Liver (tissue), 9 donors: ENCODE results near the gene KDM5A. TPM values are rescaled to one million over a fixed set of nuclear protein-coding genes. Genes with fewer than 3 reads are reported as not detected.

Experiments used
- DNase-seq: peaks from one replicate; pipeline ENCODE4 v3.0.0-alpha.2; 2017; ENCODE audit warnings: low spot score
- H3K27ac ChIP-seq, 2 donors: one replicate each; pipeline ENCODE4 v1.7.0; 2013; ENCODE audit warnings: inconsistent platforms in 2 of 2, low read length in 2 of 2, control low read depth in 1 of 2, low read depth in 1 of 2, mild to moderate bottlenecking in 1 of 2
- H3K27me3 ChIP-seq, 4 donors: one replicate each; pipeline versions ENCODE4 v1.6.1 to v1.7.0; 2013; ENCODE audit warnings: low read length in 3 of 4, inconsistent platforms in 1 of 4, mild to moderate bottlenecking in 1 of 4, moderate library complexity in 1 of 4; ENCODE audit not compliant: control insufficient read depth in 4 of 4, insufficient read depth in 4 of 4
- H3K36me3 ChIP-seq, 4 donors: one replicate each; pipeline versions ENCODE4 v1.6.1 to v1.7.0; 2013; ENCODE audit warnings: low read length in 3 of 4, mild to moderate bottlenecking in 3 of 4, low read depth in 1 of 4, moderate library complexity in 1 of 4; ENCODE audit not compliant: control insufficient read depth in 4 of 4, insufficient read depth in 3 of 4
- H3K4me1 ChIP-seq, 4 donors: one replicate each; pipeline versions ENCODE4 v1.6.1 to v1.7.0; 2013; ENCODE audit warnings: low read length in 3 of 4, mild to moderate bottlenecking in 3 of 4, moderate library complexity in 1 of 4; ENCODE audit not compliant: control insufficient read depth in 4 of 4, insufficient read depth in 4 of 4
- H3K4me3 ChIP-seq, 3 donors: one replicate each; pipeline versions ENCODE4 v1.6.1 to v1.7.0; 2013; ENCODE audit warnings: low read length in 3 of 3, control low read depth in 1 of 3, low read depth in 1 of 3, mild to moderate bottlenecking in 1 of 3
- H3K9ac ChIP-seq, 2 donors: one replicate each; pipeline ENCODE4 v1.7.0; 2013; ENCODE audit warnings: low read length in 2 of 2, mild to moderate bottlenecking in 2 of 2, moderate library complexity in 2 of 2, control low read depth in 1 of 2, low read depth in 1 of 2
- H3K9me3 ChIP-seq, 4 donors: one replicate each; pipeline versions ENCODE4 v1.6.1 to v1.7.0; 2013; ENCODE audit warnings: low read length in 3 of 4; ENCODE audit not compliant: control insufficient read depth in 4 of 4
- EGR1 ChIP-seq, 2 donors: IDR thresholded peaks; 2 replicates each; pipeline ENCODE4 v1.6.1; 2016 to 2018; ENCODE audit warnings: antibody characterized with exemption in 2 of 2, low read depth in 2 of 2
- FOXA1 ChIP-seq: IDR thresholded peaks from 2 replicates; pipeline ENCODE4 v1.6.1; 2016; ENCODE audit warnings: antibody characterized with exemption
- FOXA2 ChIP-seq: IDR thresholded peaks from 2 replicates; pipeline ENCODE4 v1.6.1; 2016; ENCODE audit warnings: antibody characterized with exemption
- GABPA ChIP-seq, 2 donors: IDR thresholded peaks in 1 of 2; conservative IDR thresholded peaks in 1 of 2; 2 replicates each; pipeline ENCODE4 v1.6.1; 2016; ENCODE audit warnings: antibody characterized with exemption in 2 of 2, mild to moderate bottlenecking in 1 of 2, moderate library complexity in 1 of 2
- HNF4A ChIP-seq, 2 donors: conservative IDR thresholded peaks; 2 replicates each; pipeline ENCODE4 v1.6.1; 2016; ENCODE audit warnings: antibody characterized with exemption in 2 of 2, mild to moderate bottlenecking in 2 of 2
- HNF4G ChIP-seq: IDR thresholded peaks from 2 replicates; pipeline ENCODE4 v1.6.1; 2016; ENCODE audit warnings: antibody characterized with exemption
- JUND ChIP-seq, 2 donors: IDR thresholded peaks; 2 replicates each; pipeline ENCODE4 v1.6.1; 2016; ENCODE audit warnings: antibody characterized with exemption in 2 of 2
- MAX ChIP-seq: IDR thresholded peaks from 2 replicates; pipeline ENCODE4 v1.6.1; 2016; ENCODE audit warnings: antibody characterized with exemption
- NR2F2 ChIP-seq: IDR thresholded peaks from 2 replicates; pipeline ENCODE4 v1.6.1; 2016; ENCODE audit warnings: antibody characterized with exemption
- RAD21 ChIP-seq, 2 donors: IDR thresholded peaks; 2 replicates each; pipeline ENCODE4 v1.6.1; 2016; ENCODE audit warnings: antibody characterized with exemption in 2 of 2, mild to moderate bottlenecking in 2 of 2
- REST ChIP-seq: IDR thresholded peaks from 2 replicates; pipeline ENCODE4 v1.6.1; 2016; ENCODE audit warnings: antibody characterized with exemption, mild to moderate bottlenecking
- RXRA ChIP-seq, 2 donors: IDR thresholded peaks; 2 replicates each; pipeline ENCODE4 v1.6.1; 2017 to 2018; ENCODE audit warnings: antibody characterized with exemption in 2 of 2, mild to moderate bottlenecking in 1 of 2
- SP1 ChIP-seq: IDR thresholded peaks from 2 replicates; pipeline ENCODE4 v1.6.1; 2018; ENCODE audit warnings: antibody characterized with exemption, mild to moderate bottlenecking
- TAF1 ChIP-seq: conservative IDR thresholded peaks from 2 replicates; pipeline ENCODE4 v1.6.1; 2016; ENCODE audit warnings: antibody characterized with exemption, mild to moderate bottlenecking
- YY1 ChIP-seq: IDR thresholded peaks from 2 replicates; pipeline ENCODE4 v1.6.1; 2016; ENCODE audit warnings: antibody characterized with exemption, mild to moderate bottlenecking
- ZBTB33 ChIP-seq: IDR thresholded peaks from 2 replicates; pipeline ENCODE4 v1.6.1; 2016; ENCODE audit warnings: antibody characterized with exemption
- WGBS: extraction: QIAGEN DNeasy Blood & Tissue Kit; methylation state at CpG from one replicate; pipeline ENCODE4 v1.1.7; 2013; 5-methylcytosine and 5-hydroxymethylcytosine counted together
- polyA plus RNA-seq, 2 donors: library from polyadenylated mRNA; stranded (reverse) in 1 of 2; unstranded in 1 of 2; fragments of 200-250 nt in 1 of 2; fragments of >200 nt in 1 of 2; fragmentation: Nextera tagmentation in 1 of 2; extraction: Ambion mirVana in 1 of 2; gene quantifications; one replicate each; pipeline versions ENCODE4 v1.2.1 to v1.2.3, GENCODE V29; 2013 to 2015
- total RNA-seq, 2 donors: library from RNA; depleted of rRNA; stranded (reverse); fragments of >200 nt; gene quantifications; one replicate each; pipeline ENCODE4 v1.2.3, GENCODE V29; 2014
- TF ChIP-seq, protein P1 (sequence below): IDR thresholded peaks from 2 replicates; pipeline ENCODE4 v1.6.1; 2016; ENCODE audit warnings: antibody characterized with exemption
- TF ChIP-seq, protein P2 (sequence below): fragments of 150-350 bp; IDR thresholded peaks from 2 replicates; pipeline ENCODE4 v1.5.1; 2017; ENCODE audit warnings: improper control_type of control experiment, low read depth, low read length; ENCODE audit not compliant: missing input control
- donor health status: healthy.
- donor health status: healthy.
- donor health status: healthy.
- donor health status: healthy.
- donor health status: healthy.

KDM5A gene
- total and polyA plus RNA-seq, 4 donors: 7.2 to 33.7 (median 23.6) TPM

GRCh38 chr12:256225-256624, 132.9 kb downstream of the KDM5A start:
- Histone ChIP-seq H3K27me3 (peaks cover 0 to 2% (median 0%) of the 10 kb centered on the region in 4 donors), H3K4me3 (no peak overlapping the region), H3K9ac (no peak overlapping the region), H3K27ac (no peak overlapping the region), H3K36me3 (no peaks in the 10 kb centered on the region), H3K9me3 (no peaks in the 10 kb centered on the region), H3K4me1 (peaks cover 3 to 16% (median 5%) of the 10 kb centered on the region in 4 donors)
- TF ChIP-seq HNF4G (no peak), RXRA (IDR thresholded peaks at IDR 0.05) (no peak), RAD21 (IDR thresholded peaks at IDR 0.05) (no peak), FOXA2 (no peak), NR2F2 (no peak), SP1 (no peak), GABPA (IDR thresholded peaks at IDR 0.05 in 1 of 2, conservative IDR thresholded peaks at IDR 0.05 in 1 of 2) (no peak)
- WGBS: 95% methylated on average over 6 of the region's 6 CpGs
- DNase-seq: no peak

GRCh38 chr12:254912-255311, 134.2 kb downstream of the KDM5A start:
- Histone ChIP-seq H3K27ac (no peak overlapping the region), H3K4me3 (no peak overlapping the region)

More at GRCh38 chr12:254912-255311, 134.2 kb downstream of the KDM5A start:
- TF ChIP-seq MAX (no peak), GABPA (IDR thresholded peaks at IDR 0.05 in 1 of 2, conservative IDR thresholded peaks at IDR 0.05 in 1 of 2) (no peak), ZBTB33 (no peak), HNF4G (no peak), SP1 (no peak), HNF4A (conservative IDR thresholded peaks at IDR 0.05) (no peak), JUND (IDR thresholded peaks at IDR 0.05) (no peak), TAF1 (no peak), FOXA1 (no peak), RXRA (IDR thresholded peaks at IDR 0.05) (no peak), FOXA2 (no peak), NR2F2 (no peak), RAD21 (IDR thresholded peaks at IDR 0.05) (no peak), REST (no peak), YY1 (no peak), EGR1 (IDR thresholded peaks at IDR 0.05; ENCODE audit: low read depth in 2 of 2) (no peak)
- TF ChIP-seq, protein P1, sequence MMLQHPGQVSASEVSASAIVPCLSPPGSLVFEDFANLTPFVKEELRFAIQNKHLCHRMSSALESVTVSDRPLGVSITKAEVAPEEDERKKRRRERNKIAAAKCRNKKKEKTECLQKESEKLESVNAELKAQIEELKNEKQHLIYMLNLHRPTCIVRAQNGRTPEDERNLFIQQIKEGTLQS: no peak
- TF ChIP-seq, protein P2, sequence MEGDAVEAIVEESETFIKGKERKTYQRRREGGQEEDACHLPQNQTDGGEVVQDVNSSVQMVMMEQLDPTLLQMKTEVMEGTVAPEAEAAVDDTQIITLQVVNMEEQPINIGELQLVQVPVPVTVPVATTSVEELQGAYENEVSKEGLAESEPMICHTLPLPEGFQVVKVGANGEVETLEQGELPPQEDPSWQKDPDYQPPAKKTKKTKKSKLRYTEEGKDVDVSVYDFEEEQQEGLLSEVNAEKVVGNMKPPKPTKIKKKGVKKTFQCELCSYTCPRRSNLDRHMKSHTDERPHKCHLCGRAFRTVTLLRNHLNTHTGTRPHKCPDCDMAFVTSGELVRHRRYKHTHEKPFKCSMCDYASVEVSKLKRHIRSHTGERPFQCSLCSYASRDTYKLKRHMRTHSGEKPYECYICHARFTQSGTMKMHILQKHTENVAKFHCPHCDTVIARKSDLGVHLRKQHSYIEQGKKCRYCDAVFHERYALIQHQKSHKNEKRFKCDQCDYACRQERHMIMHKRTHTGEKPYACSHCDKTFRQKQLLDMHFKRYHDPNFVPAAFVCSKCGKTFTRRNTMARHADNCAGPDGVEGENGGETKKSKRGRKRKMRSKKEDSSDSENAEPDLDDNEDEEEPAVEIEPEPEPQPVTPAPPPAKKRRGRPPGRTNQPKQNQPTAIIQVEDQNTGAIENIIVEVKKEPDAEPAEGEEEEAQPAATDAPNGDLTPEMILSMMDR: no peak
- Histone ChIP-seq H3K27me3 (no peaks in the 10 kb centered on the region), H3K4me1 (peaks cover 3 to 16% (median 5%) of the 10 kb centered on the region in 4 donors), H3K9me3 (no peaks in the 10 kb centered on the region), H3K9ac (no peak overlapping the region), H3K36me3 (no peaks in the 10 kb centered on the region)
- 89% methylated on average over 9 of the region's 9 CpGs for WGBS
- no peak for DNase-seq
